Duodenal mucosa (tissue), 2 donors: ENCODE results near the gene DTNBP1.
A peak's percentile ranks its signal among the peaks of the same experiment; 100 is the strongest.

Experiments used
- H3K27ac ChIP-seq: one replicate; pipeline ENCODE4 v1.7.0; 2013; ENCODE audit warnings: low read depth, low read length
- H3K27me3 ChIP-seq, 2 donors: one replicate each; pipeline ENCODE4 v1.7.0; 2013; ENCODE audit warnings: low read length in 2 of 2, control low read depth in 1 of 2; ENCODE audit not compliant: insufficient read depth in 2 of 2, control insufficient read depth in 1 of 2
- H3K36me3 ChIP-seq, 2 donors: one replicate each; pipeline ENCODE4 v1.7.0; 2013; ENCODE audit warnings: low read length in 2 of 2, control low read depth in 1 of 2; ENCODE audit not compliant: insufficient read depth in 2 of 2, control insufficient read depth in 1 of 2
- H3K4me1 ChIP-seq, 2 donors: one replicate each; pipeline ENCODE4 v1.7.0; 2013; ENCODE audit warnings: low read length in 2 of 2, control low read depth in 1 of 2; ENCODE audit not compliant: insufficient read depth in 2 of 2, control insufficient read depth in 1 of 2
- H3K4me3 ChIP-seq, 2 donors: one replicate each; pipeline ENCODE4 v1.7.0; 2013; ENCODE audit warnings: low read length in 2 of 2, low read depth in 1 of 2
- H3K9ac ChIP-seq, 2 donors: one replicate each; pipeline ENCODE4 v1.7.0; 2013; ENCODE audit warnings: low read length in 2 of 2, low read depth in 1 of 2
- H3K9me3 ChIP-seq, 2 donors: one replicate each; pipeline ENCODE4 v1.7.0; 2013; ENCODE audit warnings: low read length in 2 of 2, control low read depth in 1 of 2; ENCODE audit not compliant: control insufficient read depth in 1 of 2

Gene DTNBP1

GRCh38 chr6:15491255-15491985 lies 171.4 kb downstream of the DTNBP1 start:
- H3K4me3 ChIP-seq: no peak overlapping the region
- peak overlapping the region in 1 of 2 donors; percentile 1 for H3K9ac ChIP-seq
- peaks cover 9 to 22% of the 10 kb centered on the region in 2 donors for H3K4me1 ChIP-seq
- H3K9me3 ChIP-seq: no peaks in the 10 kb centered on the region
- no peak overlapping the region for H3K27ac ChIP-seq
- peaks cover 15 to 33% of the 10 kb centered on the region in 2 donors for H3K36me3 ChIP-seq
- H3K27me3 ChIP-seq: no peaks in the 10 kb centered on the region

GRCh38 chr6:15490242-15491100 lies 172.4 kb downstream of the DTNBP1 start:
- Histone ChIP-seq H3K4me1 (peaks cover 9 to 22% of the 10 kb centered on the region in 2 donors), H3K27ac (no peak overlapping the region), H3K9ac (no peak overlapping the region), H3K4me3 (no peak overlapping the region), H3K36me3 (peaks cover 13 to 26% of the 10 kb centered on the region in 2 donors), H3K9me3 (no peaks in the 10 kb centered on the region), H3K27me3 (no peaks in the 10 kb centered on the region)

GRCh38 chr6:15489261-15489962 lies 173.4 kb downstream of the DTNBP1 start:
- Histone ChIP-seq H3K4me1 (peaks cover 9 to 22% of the 10 kb centered on the region in 2 donors), H3K4me3 (no peak overlapping the region), H3K27me3 (no peaks in the 10 kb centered on the region), H3K36me3 (peaks cover 13 to 26% of the 10 kb centered on the region in 2 donors), H3K27ac (no peak overlapping the region), H3K9me3 (no peaks in the 10 kb centered on the region), H3K9ac (no peak overlapping the region)

GRCh38 chr6:15487262-15487661 lies 175.6 kb downstream of the DTNBP1 start:
- peaks cover 7 to 26% of the 10 kb centered on the region in 2 donors for H3K4me1 ChIP-seq
- no peak overlapping the region for H3K4me3 ChIP-seq
- H3K9ac ChIP-seq: no peak overlapping the region
- no peaks in the 10 kb centered on the region for H3K9me3 ChIP-seq
- peaks cover 13 to 25% of the 10 kb centered on the region in 2 donors for H3K36me3 ChIP-seq
- H3K27ac ChIP-seq: no peak overlapping the region
- H3K27me3 ChIP-seq: no peaks in the 10 kb centered on the region

DNA sequence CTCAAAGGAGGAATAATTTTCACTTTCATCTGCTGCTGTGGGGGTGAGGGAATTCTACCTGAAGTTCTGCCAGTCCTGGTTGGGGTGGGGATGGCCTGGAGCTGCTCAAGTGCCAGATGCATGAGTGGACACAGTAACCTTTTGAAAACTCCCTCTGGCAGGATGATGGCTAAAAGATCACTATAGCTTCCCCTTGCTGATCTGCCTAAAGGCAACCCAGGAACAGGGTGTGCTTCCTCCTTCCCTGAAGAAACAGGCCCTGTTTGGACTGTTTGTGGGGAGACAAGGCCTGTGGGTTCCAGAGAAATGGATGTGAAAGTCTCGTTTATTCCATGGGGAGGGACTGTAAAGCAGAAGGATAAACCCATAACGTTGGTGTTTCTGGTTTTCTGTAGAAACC lies 176.9 kb downstream of the DTNBP1 start:
- Histone ChIP-seq H3K9ac (no peak overlapping the region), H3K36me3 (peaks cover 13 to 23% of the 10 kb centered on the region in 2 donors), H3K27ac (no peak overlapping the region), H3K4me1 (peaks cover 0 to 18% of the 10 kb centered on the region in 2 donors), H3K9me3 (no peaks in the 10 kb centered on the region), H3K27me3 (no peaks in the 10 kb centered on the region), H3K4me3 (no peak overlapping the region)

GRCh38 chr6:15484821-15485220 lies 178.0 kb downstream of the DTNBP1 start:
- no peaks in the 10 kb centered on the region for H3K27me3 ChIP-seq
- H3K9ac ChIP-seq: no peak overlapping the region
- no peak overlapping the region for H3K27ac ChIP-seq
- peaks cover 0 to 8% of the 10 kb centered on the region in 2 donors for H3K4me1 ChIP-seq
- H3K4me3 ChIP-seq: no peak overlapping the region
- H3K36me3 ChIP-seq: peaks cover 13 to 23% of the 10 kb centered on the region in 2 donors
- H3K9me3 ChIP-seq: no peaks in the 10 kb centered on the region

GRCh38 chr6:15484140-15484539 lies 178.7 kb downstream of the DTNBP1 start:
- H3K36me3 ChIP-seq: peaks cover 13 to 21% of the 10 kb centered on the region in 2 donors
- H3K27me3 ChIP-seq: no peaks in the 10 kb centered on the region
- peaks cover 0 to 4% of the 10 kb centered on the region in 2 donors for H3K4me1 ChIP-seq
- H3K27ac ChIP-seq: no peak overlapping the region
- H3K9ac ChIP-seq: no peak overlapping the region
- no peaks in the 10 kb centered on the region for H3K9me3 ChIP-seq
- no peak overlapping the region for H3K4me3 ChIP-seq

GRCh38 chr6:15483060-15483459 lies 179.8 kb downstream of the DTNBP1 start:
- Histone ChIP-seq H3K9ac (no peak overlapping the region), H3K4me1 (peaks cover 0 to 4% of the 10 kb centered on the region in 2 donors), H3K9me3 (no peaks in the 10 kb centered on the region), H3K4me3 (no peak overlapping the region), H3K36me3 (peaks cover 3 to 10% of the 10 kb centered on the region in 2 donors), H3K27me3 (no peaks in the 10 kb centered on the region), H3K27ac (no peak overlapping the region)

DNA sequence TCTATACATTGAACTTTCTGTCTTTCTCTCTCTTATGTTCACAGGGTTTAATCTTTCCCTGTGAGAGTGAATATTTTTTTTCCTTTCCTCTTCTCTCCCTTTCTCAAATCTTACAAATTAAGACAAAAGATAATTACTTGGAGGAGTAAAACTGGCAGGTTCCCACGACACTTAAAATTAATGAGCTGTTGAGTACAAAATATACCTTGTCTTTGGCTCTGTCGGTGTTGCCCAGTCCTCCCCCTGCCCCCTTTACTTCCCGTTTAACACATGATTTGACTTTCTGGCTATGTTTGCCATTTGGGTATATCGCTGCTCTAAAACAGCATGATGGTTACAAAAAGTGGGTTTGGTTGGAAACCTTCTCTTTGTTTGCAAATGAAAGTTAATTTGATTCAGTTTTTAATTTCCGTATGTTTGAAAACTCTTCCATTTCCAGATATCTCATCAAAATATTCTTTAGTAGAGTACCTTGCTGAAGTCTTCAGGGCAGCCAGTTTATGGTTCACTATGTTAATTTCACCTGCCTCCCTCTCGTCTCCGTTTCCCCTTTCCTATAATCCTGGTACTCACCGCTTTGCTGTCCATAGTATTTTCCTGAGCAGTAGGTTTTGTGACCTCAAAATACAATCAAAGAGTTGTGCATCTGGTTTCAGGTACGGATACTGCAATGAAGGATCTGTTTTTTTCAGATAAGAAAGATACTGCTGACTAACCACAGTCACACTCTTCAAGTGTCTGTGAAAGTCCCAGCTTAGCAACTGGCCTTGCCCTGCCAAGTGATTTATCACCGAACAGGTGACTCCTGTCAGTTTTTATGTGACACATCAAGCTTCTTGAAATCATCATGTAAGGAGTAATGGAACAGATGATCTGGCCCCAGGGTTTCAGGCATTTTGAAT lies 181.2 kb downstream of the DTNBP1 start:
- Histone ChIP-seq H3K36me3 (no peaks in the 10 kb centered on the region), H3K4me1 (peaks cover 0 to 4% of the 10 kb centered on the region in 2 donors), H3K4me3 (no peak overlapping the region), H3K27ac (no peak overlapping the region), H3K9me3 (no peaks in the 10 kb centered on the region), H3K27me3 (no peaks in the 10 kb centered on the region), H3K9ac (no peak overlapping the region)
